HepG2 (cell line): ENCODE results near the gene C2. TPM values are rescaled to one million over a fixed set of nuclear protein-coding genes. Genes with fewer than 3 reads are reported as not detected.

Experiments
- ATM ChIP-seq: fragments of 450-650 bp; IDR thresholded peaks from 2 replicates; pipeline ENCODE4 v1.7.1; 2017; ENCODE audit warnings: mild to moderate bottlenecking, borderline replicate concordance
- MATR3 ChIP-seq: sonication (generic); formaldehyde crosslinking; IDR thresholded peaks from 2 replicates; pipeline ENCODE4 v1.4.0; 2020; ENCODE audit warnings: missing genetic modification reagents
- polyA plus RNA-seq, 8 experiments: library from polyadenylated mRNA; depleted of rRNA in 3 of 8; stranded (reverse) in 7 of 8; unstranded in 1 of 8; fragments of >200 nt; fragmentation: Illumina TruSeq in 4 of 8; extraction: Trizol in 4 of 8; gene quantifications; 2 replicates each; pipeline versions ENCODE4 v1.2.1 to v1.2.3, GENCODE V29; 2011 to 2016; ENCODE audit warnings: low read depth in 4 of 8, missing spikeins in 1 of 8, mixed read lengths in 1 of 8; ENCODE audit not compliant: insufficient read depth in 1 of 8
- total RNA-seq, 5 experiments: library from RNA; depleted of rRNA; stranded (reverse); fragments of >200 nt; fragmentation: Illumina TruSeq; extraction: Trizol; gene quantifications; 2 replicates each; pipeline ENCODE4 v1.2.3, GENCODE V29; 2016; ENCODE audit warnings: low read depth in 1 of 5
- TF ChIP-seq, protein P1 (sequence below): sonication (generic); formaldehyde crosslinking; IDR thresholded peaks from 2 replicates; pipeline ENCODE4 v1.4.0; 2020; ENCODE audit warnings: missing genetic modification reagents, mild to moderate bottlenecking, borderline replicate concordance
- TF ChIP-seq, protein P2 (sequence below): sonication (generic); formaldehyde crosslinking; IDR thresholded peaks from 2 replicates; pipeline ENCODE4 v1.4.0; 2020; ENCODE audit warnings: mild to moderate bottlenecking, missing genetic modification reagents
- TF ChIP-seq, protein P3 (sequence below): sonication (generic); formaldehyde crosslinking; IDR thresholded peaks from 2 replicates; pipeline ENCODE4 v1.5.0; 2020; ENCODE audit warnings: mild to moderate bottlenecking, missing genetic modification reagents
- TF ChIP-seq, protein P4 (sequence below): sonication (generic); formaldehyde crosslinking; IDR thresholded peaks from 2 replicates; pipeline ENCODE4 v1.4.0; 2020; ENCODE audit warnings: missing genetic modification reagents

Gene C2
- total and polyA plus RNA-seq, 2 of the 13 experiments (the other 11 are each of a cell fraction or from before 2014, with no cell fraction given): 165 to 307 TPM

DNA sequence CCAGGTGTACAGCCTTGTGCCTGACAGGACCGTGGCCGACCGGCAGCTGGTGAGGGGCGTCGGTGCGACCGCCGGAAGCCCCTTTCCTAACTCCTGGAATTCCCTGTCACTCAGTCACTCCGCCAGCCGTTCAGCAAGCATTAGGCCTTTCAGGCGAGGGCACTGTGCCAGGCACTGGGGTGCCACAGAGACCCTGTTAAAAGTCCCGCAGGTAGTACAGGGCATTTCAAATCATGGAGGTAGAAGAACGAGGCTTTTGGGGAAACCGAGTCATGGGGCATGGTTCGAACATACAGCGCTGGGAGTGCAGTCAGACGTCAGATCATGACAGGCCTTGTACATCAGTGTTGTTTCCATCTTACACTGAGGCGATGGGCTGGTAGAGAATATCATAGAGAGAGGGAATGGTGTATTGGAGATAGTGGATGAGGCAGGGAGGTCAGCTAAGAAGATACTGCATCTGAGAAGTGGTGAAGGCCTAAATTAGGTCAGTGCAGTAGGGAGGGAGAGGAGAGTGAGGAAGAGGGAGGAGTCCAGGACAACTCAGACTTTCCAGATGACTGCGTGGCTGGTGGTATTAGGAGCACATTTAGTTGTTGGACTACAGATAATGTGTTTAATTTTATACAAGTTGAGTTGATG, 45.3 kb downstream of the C2 start (continued):
- TF ChIP-seq, protein P1, sequence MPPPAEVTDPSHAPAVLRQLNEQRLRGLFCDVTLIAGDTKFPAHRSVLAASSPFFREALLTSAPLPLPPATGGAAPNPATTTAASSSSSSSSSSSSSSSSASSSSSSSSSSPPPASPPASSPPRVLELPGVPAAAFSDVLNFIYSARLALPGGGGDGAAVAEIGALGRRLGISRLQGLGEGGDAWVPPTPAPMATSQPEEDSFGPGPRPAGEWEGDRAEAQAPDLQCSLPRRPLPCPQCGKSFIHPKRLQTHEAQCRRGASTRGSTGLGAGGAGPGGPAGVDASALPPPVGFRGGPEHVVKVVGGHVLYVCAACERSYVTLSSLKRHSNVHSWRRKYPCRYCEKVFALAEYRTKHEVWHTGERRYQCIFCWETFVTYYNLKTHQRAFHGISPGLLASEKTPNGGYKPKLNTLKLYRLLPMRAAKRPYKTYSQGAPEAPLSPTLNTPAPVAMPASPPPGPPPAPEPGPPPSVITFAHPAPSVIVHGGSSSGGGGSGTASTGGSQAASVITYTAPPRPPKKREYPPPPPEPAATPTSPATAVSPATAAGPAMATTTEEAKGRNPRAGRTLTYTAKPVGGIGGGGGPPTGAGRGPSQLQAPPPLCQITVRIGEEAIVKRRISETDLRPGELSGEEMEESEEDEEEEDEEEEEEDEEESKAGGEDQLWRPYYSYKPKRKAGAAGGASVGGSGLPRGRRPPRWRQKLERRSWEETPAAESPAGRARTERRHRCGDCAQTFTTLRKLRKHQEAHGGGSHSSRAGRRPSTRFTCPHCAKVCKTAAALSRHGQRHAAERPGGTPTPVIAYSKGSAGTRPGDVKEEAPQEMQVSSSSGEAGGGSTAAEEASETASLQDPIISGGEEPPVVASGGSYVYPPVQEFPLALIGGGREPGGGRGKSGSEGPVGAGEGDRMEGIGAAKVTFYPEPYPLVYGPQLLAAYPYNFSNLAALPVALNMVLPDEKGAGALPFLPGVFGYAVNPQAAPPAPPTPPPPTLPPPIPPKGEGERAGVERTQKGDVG (CRISPR knock-in tag): peak; percentile 4; the same call in 1 of the 2 replicates
- TF ChIP-seq MATR3 (0 out of 2 replicates have a peak, but pooled peaks have one; percentile 88), ATM (no peak)
- TF ChIP-seq, protein P2, sequence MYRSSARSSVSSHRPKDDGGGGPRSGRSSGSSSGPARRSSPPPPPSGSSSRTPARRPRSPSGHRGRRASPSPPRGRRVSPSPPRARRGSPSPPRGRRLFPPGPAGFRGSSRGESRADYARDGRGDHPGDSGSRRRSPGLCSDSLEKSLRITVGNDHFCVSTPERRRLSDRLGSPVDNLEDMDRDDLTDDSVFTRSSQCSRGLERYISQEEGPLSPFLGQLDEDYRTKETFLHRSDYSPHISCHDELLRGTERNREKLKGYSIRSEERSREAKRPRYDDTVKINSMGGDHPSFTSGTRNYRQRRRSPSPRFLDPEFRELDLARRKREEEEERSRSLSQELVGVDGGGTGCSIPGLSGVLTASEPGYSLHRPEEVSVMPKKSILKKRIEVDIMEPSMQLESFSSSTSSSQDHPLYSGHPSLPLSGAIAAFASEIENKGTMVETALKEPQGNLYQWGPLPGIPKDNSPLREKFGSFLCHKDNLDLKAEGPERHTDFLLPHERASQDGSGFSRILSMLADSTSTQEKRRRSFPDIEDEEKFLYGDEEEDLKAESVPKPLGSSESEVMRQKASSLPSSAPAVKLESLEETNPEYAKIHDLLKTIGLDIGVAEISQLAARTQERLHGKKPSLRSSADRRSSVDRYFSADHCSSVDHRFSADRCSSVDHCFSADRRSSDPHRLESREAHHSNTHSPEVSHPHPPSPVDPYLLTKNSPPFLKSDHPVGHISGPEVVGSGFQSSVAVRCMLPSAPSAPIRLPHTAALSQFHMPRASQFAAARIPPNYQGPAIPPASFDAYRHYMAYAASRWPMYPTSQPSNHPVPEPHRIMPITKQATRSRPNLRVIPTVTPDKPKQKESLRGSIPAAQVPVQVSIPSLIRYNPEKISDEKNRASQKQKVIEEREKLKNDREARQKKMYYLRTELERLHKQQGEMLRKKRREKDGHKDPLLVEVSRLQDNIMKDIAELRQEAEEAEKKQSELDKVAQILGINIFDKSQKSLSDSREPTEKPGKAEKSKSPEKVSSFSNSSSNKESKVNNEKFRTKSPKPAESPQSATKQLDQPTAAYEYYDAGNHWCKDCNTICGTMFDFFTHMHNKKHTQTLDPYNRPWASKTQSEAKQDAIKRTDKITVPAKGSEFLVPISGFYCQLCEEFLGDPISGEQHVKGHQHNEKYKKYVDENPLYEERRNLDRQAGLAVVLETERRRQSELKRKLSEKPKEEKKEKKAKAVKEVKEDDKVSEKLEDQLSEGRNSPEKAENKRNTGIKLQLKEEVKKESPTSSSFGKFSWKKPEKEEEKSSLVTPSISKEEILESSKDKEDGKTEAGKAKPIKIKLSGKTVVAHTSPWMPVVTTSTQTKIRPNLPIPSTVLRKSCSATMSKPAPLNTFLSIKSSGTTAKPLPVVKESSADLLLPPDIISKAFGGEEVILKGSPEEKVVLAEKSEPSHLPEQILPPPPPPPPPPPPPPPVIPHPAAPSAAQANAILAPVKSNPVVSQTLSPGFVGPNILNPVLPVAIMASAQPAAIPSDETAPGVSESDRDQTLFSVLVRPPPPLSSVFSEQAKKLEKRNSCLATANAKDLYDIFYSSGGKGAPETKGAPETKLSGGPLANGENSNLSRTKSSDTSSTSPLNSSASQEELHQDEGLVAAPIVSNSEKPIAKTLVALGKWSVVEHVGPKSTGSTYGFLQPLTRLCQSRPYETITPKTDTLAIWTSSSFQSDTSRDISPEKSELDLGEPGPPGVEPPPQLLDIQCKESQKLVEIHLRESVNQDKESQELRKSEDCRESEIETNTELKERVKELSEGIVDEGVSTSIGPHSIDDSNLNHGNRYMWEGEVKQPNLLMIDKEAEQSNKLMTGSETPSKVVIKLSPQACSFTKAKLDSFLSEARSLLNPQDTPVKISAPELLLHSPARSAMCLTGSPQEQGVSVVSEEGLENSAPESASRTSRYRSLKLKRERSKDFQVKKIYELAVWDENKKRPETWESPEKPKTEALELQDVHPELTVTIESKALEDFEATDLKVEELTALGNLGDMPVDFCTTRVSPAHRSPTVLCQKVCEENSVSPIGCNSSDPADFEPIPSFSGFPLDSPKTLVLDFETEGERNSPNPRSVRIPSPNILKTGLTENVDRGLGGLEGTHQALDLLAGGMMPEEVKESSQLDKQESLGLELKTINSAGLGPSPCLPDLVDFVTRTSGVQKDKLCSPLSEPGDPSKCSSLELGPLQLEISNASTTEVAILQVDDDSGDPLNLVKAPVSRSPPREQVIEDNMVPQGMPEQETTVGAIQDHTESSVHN (CRISPR knock-in tag): peak; percentile 30; the same call in 1 of the 2 replicates
- TF ChIP-seq, protein P3, sequence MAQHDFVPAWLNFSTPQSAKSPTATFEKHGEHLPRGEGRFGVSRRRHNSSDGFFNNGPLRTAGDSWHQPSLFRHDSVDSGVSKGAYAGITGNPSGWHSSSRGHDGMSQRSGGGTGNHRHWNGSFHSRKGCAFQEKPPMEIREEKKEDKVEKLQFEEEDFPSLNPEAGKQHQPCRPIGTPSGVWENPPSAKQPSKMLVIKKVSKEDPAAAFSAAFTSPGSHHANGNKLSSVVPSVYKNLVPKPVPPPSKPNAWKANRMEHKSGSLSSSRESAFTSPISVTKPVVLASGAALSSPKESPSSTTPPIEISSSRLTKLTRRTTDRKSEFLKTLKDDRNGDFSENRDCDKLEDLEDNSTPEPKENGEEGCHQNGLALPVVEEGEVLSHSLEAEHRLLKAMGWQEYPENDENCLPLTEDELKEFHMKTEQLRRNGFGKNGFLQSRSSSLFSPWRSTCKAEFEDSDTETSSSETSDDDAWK (CRISPR knock-in tag): no peak
- TF ChIP-seq, protein P4, sequence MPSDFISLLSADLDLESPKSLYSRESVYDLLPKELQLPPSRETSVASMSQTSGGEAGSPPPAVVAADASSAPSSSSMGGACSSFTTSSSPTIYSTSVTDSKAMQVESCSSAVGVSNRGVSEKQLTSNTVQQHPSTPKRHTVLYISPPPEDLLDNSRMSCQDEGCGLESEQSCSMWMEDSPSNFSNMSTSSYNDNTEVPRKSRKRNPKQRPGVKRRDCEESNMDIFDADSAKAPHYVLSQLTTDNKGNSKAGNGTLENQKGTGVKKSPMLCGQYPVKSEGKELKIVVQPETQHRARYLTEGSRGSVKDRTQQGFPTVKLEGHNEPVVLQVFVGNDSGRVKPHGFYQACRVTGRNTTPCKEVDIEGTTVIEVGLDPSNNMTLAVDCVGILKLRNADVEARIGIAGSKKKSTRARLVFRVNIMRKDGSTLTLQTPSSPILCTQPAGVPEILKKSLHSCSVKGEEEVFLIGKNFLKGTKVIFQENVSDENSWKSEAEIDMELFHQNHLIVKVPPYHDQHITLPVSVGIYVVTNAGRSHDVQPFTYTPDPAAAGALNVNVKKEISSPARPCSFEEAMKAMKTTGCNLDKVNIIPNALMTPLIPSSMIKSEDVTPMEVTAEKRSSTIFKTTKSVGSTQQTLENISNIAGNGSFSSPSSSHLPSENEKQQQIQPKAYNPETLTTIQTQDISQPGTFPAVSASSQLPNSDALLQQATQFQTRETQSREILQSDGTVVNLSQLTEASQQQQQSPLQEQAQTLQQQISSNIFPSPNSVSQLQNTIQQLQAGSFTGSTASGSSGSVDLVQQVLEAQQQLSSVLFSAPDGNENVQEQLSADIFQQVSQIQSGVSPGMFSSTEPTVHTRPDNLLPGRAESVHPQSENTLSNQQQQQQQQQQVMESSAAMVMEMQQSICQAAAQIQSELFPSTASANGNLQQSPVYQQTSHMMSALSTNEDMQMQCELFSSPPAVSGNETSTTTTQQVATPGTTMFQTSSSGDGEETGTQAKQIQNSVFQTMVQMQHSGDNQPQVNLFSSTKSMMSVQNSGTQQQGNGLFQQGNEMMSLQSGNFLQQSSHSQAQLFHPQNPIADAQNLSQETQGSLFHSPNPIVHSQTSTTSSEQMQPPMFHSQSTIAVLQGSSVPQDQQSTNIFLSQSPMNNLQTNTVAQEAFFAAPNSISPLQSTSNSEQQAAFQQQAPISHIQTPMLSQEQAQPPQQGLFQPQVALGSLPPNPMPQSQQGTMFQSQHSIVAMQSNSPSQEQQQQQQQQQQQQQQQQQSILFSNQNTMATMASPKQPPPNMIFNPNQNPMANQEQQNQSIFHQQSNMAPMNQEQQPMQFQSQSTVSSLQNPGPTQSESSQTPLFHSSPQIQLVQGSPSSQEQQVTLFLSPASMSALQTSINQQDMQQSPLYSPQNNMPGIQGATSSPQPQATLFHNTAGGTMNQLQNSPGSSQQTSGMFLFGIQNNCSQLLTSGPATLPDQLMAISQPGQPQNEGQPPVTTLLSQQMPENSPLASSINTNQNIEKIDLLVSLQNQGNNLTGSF: 0 out of 2 replicates have a peak, but pooled peaks have one; percentile 22
